H1 (cell line): ENCODE data around the gene TCF25.

ENCODE experiments used
- EP300 ChIP-seq, 2 experiments: IDR thresholded peaks; 1 replicate in 1 of 2; 2 replicates in 1 of 2; pipeline ENCODE4 v1.6.1; 2011 to 2012; ENCODE audit warnings: low read depth in 2 of 2, low read length in 2 of 2, mild to moderate bottlenecking in 2 of 2, borderline replicate concordance in 1 of 2, inconsistent platforms in 1 of 2, moderate library complexity in 1 of 2
- GTF2F1 ChIP-seq: IDR thresholded peaks from 2 replicates; pipeline ENCODE4 v1.6.1; 2012; ENCODE audit warnings: low read depth, low read length, improper control_type of control experiment, borderline replicate concordance
- POLR2A ChIP-seq, 2 experiments: IDR thresholded peaks; 1 replicate in 1 of 2; 2 replicates in 1 of 2; pipeline ENCODE4 v1.6.1; 2011; ENCODE audit warnings: low read depth in 2 of 2, low read length in 2 of 2, mild to moderate bottlenecking in 2 of 2; ENCODE audit errors: control extremely low read depth in 1 of 2
- TF ChIP-seq, protein P1 (sequence below), 3 experiments: IDR thresholded peaks; 1 replicate in 2 of 3; 2 replicates in 1 of 3; pipeline versions ENCODE4 v1.5.1 to v1.6.1; 2011; ENCODE audit warnings: low read length in 3 of 3, mild to moderate bottlenecking in 3 of 3, inconsistent platforms in 2 of 3, low read depth in 1 of 3, moderate library complexity in 1 of 3; ENCODE audit not compliant: insufficient read depth in 1 of 3; ENCODE audit errors: control extremely low read depth in 1 of 3

DNA sequence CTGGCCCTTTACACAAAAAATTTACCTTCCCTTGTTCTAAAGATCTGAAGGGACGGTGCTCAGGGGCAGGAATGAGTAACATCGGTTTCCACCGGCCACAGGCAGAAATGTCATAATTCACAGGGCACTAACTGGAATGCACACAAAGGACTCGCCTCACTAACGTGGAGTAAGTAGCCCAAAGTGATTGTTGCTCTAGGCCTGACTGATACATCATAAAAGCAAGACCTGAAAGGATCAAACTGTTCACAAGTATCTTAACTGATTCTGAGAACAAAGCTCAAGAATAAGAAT, 8.9 kb upstream of the TCF25 start:
- TF ChIP-seq GTF2F1 (no peak), EP300 (IDR thresholded peaks at IDR 0.05; ENCODE audit: borderline replicate concordance in 1 of 2, low read depth in 2 of 2, low read length in 2 of 2) (no peak), POLR2A (IDR thresholded peaks at IDR 0.05; ENCODE audit: control extremely low read depth in 1 of 2, low read depth in 2 of 2, low read length in 2 of 2) (no peak)
- TF ChIP-seq, protein P1, sequence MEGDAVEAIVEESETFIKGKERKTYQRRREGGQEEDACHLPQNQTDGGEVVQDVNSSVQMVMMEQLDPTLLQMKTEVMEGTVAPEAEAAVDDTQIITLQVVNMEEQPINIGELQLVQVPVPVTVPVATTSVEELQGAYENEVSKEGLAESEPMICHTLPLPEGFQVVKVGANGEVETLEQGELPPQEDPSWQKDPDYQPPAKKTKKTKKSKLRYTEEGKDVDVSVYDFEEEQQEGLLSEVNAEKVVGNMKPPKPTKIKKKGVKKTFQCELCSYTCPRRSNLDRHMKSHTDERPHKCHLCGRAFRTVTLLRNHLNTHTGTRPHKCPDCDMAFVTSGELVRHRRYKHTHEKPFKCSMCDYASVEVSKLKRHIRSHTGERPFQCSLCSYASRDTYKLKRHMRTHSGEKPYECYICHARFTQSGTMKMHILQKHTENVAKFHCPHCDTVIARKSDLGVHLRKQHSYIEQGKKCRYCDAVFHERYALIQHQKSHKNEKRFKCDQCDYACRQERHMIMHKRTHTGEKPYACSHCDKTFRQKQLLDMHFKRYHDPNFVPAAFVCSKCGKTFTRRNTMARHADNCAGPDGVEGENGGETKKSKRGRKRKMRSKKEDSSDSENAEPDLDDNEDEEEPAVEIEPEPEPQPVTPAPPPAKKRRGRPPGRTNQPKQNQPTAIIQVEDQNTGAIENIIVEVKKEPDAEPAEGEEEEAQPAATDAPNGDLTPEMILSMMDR (IDR thresholded peaks at IDR 0.05; ENCODE audit: control extremely low read depth in 1 of 3, insufficient read depth in 1 of 3, low read depth in 1 of 3, low read length in 3 of 3), result no peak
